GM18498 (cell line): ENCODE measurements around the gene DIAPH3.

ENCODE experiments used
- ATAC-seq: cut with Tn5 transposase; IDR thresholded peaks from one replicate; pipeline ENCODE4 v1.9.1; 2021; ENCODE audit warnings: mild to moderate bottlenecking, moderate library complexity; ENCODE audit not compliant: unreplicated experiment

Gene DIAPH3

DNA sequence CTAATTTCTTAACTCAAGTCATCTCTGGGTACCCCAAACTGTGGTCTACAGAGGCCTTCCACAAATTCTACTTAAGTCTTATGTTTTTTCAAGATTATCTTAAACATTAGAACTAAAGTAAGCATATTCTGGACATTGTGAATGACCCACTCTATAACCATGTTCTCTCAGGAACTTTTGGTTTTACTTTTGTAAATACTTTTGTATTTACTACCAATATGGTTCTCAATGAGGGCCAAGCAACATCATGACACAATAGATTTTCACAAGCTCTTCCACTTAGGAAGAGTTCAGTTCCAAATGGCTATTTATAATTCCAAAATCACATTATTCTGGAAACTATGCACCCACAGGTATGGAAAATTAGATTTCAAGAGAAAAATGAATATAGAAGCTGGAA is 10.8 kb downstream of the DIAPH3 start:
- ATAC-seq, result no peak

DNA sequence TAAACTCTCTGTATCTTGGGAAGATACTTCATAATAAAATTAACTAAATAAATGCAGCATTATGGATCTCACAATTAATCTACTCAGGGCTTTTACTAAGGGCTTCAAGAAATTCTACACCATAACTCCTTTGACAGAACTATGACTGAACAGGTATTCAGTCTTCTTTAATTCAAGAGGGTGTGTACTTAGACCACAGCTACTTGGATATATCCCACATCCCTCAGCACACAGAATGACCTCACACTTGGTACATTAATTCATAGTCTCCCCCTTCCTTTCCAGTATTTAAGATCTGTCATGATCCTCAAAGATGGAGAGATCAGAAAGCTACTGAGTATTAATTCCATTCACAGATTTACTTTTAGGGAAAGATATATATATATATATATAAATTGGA is 11.6 kb downstream of the DIAPH3 start:
- no peak for ATAC-seq

DNA sequence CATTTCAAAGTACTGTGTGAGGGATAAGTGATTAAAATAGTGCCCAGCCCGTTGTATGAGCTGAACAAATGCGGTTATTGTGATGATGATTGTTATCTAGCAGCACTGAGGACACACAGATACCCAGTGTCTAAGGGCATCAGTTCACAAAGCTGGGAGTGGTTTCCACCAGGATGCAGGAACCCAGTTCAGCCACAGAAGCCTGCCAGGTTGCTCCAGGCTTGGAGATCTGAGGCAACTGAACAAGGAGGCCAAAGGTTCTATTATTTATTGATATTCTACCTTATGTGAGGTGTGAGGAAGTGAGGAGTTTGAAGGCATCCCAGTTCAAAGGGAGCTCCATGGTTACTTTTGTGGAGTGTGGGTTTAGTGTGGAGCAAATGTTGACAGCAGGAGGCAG is 13.2 kb downstream of the DIAPH3 start:
- no peak for ATAC-seq

DNA sequence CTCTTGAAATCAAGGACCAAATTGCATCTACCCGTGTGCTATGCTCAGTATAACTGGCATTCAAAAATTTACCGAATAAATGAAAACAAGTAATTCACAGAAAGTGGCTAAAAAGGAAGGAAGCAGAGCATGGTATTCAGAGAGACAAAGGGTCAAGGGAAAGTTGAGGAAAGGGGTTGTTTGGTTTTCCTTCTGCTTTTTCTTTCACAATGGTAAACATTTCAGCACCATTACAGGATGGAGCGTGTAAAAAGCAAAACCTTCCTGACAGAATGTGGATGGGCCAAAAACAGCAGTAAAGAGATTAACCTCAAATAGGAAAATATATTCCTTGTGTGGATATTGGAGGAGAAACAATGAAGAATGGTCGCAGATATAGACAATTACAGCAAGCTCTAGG is 14.8 kb downstream of the DIAPH3 start:
- peak; percentile 38 for ATAC-seq

DNA sequence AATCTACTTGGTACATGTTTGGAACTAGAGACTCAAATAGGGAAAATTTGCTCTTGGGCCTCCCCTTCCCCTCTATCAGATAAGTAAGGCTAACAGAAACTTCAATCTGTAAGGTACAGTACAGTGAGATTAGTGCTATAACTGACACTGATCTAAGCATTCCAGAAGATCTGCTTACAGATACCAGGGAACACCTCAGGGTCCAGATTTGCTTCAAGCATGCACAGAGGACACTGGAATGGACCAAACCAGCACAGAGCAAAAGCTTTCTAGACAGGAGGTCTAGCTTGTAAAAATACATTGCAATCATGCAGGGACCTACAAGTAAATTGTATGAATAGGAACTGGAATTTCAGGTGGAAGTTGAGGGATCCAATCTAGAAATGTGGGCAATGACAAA is 16.4 kb downstream of the DIAPH3 start:
- no peak for ATAC-seq

DNA sequence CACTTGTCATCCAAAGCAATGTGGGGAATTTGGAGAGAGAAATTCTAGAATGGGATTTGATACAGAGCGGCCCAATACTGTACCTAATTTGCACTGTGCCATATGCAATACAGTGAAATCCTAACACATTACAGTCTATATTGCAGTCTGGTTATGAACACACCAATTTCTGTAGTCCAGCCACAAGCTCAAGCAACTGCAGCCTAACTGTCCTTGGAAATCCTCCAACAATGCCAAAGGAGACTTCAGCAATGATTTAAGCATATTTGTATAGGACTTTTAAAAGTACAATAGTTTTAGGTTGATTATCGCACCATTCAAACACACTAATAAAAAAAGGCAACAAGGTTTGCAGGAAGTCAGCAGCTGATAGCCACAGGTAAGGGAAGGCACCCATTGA is 17.3 kb downstream of the DIAPH3 start:
- ATAC-seq, result no peak

DNA sequence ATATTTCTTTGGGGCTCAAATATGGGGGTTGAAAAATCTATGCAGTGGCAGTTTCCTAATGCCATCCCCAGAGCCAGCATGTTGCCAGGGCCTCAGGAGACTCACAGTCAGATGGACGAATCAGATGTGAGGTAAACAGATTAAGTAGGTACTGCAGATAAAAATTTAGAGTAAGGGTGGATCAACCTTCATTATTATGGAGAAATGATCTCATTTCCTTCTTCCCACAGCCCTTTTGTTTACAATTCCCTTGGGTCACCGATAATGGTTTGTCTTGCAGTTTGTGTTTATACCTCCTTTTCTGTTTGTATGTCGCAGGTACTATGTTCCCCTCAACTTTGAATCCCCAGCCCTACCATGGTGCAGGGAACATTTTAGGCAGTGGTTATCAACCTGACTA is 20.0 kb downstream of the DIAPH3 start:
- ATAC-seq, result no peak

DNA sequence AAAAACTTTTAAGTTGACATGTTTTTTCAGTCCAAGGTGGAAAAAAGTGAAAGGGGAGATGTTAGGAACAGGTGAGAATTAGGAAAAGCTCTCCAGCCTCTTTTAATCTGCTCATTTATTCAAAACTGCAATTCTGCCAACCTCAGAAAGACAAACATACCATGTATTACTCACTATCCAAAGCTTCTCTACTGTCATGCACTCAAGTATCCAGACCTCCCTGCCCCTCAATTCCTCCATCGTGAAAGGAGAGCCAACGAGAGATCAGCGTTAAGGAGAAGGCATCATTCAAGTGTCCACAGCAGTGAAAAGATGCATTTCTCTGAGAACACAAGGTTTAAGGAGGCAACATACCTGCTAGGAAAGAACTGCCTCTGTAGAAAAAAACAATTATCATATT is 24.5 kb downstream of the DIAPH3 start:
- no peak for ATAC-seq

DNA sequence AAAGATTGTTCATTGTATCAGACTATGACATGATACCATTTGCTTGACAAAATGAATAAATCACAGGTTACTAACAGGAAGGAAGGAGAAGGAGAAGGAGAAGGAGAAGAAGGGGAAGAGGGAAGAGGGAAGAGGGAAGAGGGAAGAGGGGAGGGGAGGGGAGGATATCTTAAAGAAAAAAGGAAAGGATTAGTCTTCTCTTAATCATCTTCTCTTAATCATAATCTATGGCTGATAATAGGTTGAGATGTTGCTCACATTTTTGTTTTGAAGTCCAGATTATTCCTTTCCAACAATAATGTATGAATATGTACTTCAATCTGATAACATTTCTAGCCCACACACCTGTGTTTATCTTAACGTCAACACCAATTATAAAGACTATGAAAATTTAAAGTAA is 25.1 kb downstream of the DIAPH3 start:
- ATAC-seq, result no peak

DNA sequence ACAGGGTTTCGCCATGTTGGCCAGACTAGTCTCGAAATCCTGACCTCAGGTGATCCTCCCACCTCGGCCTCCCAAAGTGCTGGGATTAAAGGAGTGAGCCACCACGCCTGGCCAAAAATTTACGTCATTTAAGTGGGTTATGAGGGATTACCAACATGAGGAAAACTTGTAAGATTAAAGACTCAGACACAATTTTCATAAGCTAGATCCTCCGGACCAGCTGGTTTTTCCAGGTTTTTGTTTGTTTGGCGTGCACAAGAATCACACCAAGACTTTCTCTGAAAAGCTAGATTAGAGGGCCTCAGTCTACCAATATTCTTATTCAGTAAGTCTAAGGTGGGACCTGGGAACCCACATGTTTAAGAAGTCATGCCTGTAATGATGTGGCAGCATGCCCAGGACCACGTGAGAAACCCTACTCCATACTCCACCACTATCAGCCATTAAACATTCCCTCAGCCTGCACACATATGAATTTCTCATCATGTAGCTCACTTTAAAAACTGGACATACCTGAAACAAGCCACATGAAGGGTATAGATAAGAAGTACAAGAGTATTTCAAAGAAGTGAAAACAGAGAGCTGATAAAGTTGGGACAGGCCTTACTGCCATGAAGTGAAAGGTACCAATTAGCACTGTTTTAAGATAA is 25.7 kb downstream of the DIAPH3 start:
- ATAC-seq, result no peak

DNA sequence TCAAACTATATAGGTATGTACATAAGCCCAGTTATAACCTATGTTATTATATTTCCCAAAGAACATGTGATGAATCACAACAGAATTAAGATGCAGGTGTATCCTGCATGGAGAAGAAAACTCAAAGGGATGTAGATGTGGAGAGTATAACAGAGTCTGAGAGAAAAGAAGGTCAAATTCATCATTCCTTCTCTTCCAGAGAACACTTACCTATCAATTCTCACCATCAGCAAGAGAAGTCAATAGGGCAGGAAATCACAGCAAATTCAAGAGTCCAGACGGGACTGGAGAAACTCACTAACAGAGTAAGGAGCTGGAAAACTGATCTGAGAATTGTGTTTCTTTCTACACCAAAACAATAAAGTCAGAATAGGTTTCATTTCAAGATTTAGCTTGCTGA is 28.4 kb downstream of the DIAPH3 start:
- no peak for ATAC-seq

DNA sequence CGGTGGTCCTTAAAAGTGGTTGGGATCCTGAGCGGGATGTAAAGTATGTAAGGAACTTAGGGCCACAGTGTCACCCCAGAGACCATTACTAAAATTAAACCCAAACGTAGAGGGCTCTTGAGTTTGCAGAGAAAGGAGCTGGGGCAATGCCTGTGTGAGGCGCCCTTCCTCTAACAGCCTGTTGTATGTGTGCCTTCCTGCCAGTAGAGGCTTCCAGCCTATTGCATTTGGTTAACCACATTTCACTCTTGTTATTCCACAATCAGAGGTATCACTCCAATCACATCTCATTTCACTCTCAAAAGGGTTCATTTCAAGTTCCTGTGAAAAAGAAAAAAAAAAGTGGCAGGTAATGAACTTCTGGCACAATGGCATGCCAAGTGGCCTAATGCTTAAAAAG is 29.4 kb downstream of the DIAPH3 start:
- ATAC-seq, result peak; percentile 76

DNA sequence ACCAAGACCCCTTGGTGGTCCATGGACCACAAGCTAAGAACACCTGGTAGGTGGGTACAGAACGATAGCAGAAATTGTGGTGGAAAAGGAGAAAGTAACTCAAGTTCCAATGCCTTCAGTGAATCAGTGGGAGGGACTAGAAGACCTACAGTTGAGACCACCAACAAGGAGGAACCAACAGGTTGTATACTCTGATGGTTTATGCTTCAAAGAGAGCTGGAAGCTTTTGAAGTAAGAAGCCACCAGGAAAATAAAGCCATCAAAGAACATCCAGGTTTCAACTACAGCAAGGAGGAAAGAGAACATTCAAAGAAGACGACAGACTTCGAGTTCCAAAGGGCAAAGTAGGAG is 42.4 kb downstream of the DIAPH3 start:
- ATAC-seq, result no peak

DNA sequence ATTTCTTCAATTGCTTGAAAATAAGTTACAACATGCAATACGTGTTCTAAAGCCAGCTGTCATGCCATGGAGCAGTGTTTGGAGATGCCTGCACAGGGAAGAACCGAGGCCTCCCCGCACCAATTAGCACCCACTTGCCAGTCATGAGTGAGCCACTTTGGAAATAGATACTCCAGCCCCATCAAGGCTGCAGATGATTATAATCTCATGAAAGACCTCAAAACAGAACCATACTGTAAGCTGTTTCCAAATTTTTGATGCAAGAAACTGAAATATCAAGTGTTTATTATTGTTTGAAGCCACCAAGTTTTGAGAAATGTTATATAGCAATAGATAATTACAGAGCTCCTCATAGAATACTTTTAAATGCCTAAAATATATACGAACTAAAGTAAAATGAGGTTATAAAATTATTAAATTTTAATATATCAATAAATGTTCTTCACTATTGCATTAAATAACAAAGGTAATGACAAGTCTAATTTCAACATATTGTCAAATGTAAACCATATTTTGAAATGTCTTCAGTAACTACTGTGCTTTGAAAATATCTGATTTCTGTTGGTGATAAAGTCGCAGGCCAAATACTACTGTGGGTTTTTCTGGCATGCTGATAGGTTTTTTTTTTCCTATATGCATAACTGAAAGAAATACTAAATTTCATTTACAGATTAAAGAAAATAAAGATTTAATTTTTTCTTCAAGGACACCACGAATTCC is 43.0 kb downstream of the DIAPH3 start:
- ATAC-seq, result no peak

DNA sequence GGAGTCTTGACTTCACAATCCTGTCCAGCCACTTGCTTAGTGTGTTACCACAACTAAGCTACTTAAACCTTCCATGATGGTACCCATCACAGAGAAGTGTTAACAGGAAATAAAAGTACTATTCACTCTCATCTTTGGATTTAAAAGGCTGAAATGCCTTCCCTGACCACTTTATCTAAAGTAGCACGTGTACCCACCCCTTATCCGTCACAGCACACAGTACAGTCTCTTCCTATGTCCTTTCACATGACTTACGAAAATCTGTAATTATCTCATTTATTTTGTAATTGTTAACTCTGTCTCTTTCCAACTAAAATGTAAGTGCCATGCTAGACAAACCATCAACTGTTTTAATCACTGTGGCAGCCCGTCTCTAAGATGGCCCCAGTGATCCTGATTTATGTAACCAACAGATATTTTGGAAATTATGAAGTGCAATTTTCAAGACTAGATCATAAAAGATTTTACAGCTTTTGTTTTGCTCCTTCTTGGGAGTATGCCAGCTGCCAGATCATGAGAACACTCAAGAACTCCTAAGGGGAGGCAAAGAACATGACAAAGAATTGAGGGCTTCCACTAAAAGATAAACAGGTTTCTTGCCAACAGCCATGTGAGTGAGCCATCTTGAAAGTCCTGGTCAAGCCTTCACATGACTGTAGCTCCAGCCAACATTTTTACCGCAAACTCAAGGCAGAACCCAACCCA is 44.9 kb downstream of the DIAPH3 start:
- ATAC-seq, result no peak

DNA sequence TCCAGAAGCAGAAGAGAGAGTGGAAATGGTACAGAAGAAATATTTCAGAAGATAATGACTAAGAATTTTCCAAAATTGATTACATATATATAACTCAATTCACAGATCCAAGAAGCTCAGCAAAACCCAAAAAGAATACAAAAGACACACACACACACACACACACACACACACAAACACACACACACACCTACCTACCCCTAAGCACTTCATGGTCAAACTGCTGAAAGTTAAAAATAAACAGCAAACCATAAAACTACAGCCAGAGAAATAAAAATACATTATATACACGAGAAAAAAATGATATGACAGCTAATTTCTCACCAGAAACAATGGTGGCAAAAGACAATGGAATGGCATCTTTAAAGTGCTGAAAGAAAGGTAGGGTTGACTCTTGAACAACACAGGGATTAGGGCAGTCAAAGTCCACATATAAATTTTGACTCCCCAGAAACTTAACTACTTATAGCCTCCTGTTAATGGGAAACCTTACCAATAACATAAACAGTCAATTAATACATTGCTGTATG is 49.2 kb downstream of the DIAPH3 start:
- no peak for ATAC-seq

DNA sequence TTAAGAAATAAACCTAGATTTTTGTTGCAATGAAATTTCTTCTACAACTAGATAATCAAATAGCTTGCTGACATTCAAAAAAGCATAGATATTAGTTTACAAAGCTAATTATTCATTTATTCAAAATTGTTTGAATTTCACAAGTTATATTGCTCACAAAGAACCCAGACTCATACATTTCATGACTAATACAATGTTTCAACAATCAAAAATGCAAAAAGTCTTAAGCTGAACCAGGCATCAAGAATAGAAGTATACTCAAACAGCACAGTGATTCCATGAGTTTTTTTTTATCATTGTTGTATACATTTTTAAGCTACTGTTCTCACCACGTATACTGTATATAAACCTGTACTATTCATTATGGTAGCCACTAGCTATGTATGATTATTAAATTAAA is 51.0 kb downstream of the DIAPH3 start:
- no peak for ATAC-seq

DNA sequence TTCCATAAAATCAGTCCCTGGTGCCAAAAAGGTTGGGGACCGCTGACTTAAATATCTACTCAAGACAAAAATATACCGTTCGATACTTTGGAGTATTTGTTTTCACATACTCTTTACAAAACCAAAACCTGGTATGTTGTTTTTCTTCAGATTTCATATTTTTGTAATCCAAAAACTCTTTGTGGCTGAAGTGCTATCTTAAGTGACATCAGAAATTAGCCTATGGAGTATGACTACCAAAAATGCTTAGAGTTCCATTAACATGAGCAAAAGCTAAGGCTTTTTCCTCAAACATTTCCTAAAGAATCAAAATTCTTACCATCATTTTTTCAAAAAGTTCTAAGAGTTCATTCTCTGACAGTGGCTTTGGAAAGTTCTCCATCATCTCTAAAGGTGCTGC is 52.0 kb downstream of the DIAPH3 start:
- ATAC-seq, result no peak

DNA sequence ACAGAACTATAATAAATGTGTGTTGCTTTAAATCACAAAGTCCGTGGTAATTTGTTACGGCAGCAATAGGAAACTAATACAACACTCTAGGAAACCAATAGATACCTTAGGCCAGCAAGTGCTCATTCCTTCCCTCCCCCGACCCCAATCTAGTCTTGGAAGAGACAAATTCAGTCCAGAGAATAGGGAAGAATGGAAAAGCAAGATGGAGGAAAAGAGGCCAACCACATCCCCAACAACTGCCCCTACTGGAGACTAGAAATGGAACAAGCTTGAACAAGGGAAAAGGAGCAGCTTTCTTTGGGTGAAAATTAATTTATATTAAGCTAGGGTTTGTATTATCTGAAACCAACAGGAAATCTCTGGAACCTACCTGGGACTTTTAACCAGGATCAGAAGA is 54.4 kb downstream of the DIAPH3 start:
- ATAC-seq, result no peak

DNA sequence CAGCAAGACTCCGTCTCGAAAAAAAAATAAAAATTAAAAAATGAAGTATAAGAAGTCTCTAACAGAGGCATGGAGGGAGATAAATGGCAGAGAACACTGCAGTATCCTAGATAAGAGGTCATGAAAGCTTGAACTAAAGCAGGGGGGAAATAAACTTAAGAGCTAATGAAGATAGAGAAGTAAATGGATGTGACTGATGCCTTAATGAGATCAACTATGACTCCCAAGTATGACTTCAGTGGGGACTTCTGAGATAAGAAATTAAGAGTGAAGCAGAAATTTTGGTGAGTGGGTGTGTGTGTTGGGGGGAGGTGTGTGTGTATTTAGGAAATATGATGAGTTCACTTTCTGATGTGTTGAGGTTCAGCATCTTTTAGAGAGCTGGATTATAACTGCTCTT is 55.1 kb downstream of the DIAPH3 start:
- ATAC-seq, result no peak

DNA sequence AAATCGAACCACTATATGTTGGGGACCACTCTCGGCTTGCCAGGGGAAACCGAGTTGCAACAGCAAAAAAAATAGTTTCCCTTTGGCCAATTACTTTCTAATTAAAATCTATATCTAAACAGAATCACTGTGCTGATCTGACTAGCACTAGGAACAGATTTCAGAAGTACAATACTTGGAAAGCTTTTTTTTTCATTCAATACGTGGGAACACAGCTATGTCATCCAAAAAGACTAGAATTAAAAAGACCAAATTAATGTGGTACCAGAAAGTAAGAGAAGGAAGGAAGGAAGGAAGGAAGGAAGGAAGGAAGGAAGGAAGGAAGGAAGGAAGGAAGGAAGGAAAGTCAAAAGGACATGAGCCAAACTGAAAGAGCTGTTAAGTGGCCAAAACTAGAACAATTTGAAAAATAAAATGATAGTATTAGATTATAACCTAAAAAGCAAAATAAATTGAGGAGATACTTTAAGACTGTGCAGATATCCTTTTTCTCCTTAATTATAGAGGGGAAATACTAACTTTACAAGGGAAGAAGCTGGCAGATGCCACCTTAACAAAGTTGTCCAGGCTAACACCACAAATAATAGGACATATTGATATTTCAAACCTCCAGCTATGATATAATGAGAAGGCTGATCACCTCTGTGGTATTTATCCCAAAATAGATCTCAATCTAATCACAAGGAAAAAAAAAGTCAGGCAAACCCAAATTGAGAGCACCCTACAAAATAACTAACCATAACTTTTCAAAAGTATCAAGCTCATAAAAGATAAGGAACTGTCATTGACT is 63.9 kb downstream of the DIAPH3 start:
- no peak for ATAC-seq
